Measurements from ENCODE around the gene NEK2.

- TF ChIP-seq CTCF (IDR thresholded peaks at IDR 0.05) (no peak), EP300 (IDR thresholded peaks at IDR 0.05) (no peak)
Observed at GRCh38 chr1:211632117-211632807, 43.2 kb downstream of the NEK2 start.
